Measurements from ENCODE around the gene CMTM8.

- no peak for TF ChIP-seq CTCF (conservative IDR thresholded peaks at IDR 0.05 in 1 of 2, IDR thresholded peaks at IDR 0.05 in 1 of 2; ENCODE audit: low read depth in 1 of 2, low read length in 2 of 2)
- no peak for TF ChIP-seq EZH2 (IDR thresholded peaks at IDR 0.05; ENCODE audit: low read length, missing control alignments)
Measured at GRCh38 chr3:32229565-32229964, 8.9 kb upstream of the CMTM8 start.

Data from fibroblast of lung (primary cell).